Aortic smooth muscle cell (primary cell): ENCODE measurements around the gene BNC2. TPM values are rescaled to one million over a fixed set of nuclear protein-coding genes. Genes with fewer than 3 reads are reported as not detected.

Experiments used
- total RNA-seq: library from RNA; depleted of rRNA; stranded (reverse); fragments of >200 nt; gene quantifications from 2 replicates; pipeline ENCODE4 v1.2.3, GENCODE V29; 2014

Gene BNC2, protein sequence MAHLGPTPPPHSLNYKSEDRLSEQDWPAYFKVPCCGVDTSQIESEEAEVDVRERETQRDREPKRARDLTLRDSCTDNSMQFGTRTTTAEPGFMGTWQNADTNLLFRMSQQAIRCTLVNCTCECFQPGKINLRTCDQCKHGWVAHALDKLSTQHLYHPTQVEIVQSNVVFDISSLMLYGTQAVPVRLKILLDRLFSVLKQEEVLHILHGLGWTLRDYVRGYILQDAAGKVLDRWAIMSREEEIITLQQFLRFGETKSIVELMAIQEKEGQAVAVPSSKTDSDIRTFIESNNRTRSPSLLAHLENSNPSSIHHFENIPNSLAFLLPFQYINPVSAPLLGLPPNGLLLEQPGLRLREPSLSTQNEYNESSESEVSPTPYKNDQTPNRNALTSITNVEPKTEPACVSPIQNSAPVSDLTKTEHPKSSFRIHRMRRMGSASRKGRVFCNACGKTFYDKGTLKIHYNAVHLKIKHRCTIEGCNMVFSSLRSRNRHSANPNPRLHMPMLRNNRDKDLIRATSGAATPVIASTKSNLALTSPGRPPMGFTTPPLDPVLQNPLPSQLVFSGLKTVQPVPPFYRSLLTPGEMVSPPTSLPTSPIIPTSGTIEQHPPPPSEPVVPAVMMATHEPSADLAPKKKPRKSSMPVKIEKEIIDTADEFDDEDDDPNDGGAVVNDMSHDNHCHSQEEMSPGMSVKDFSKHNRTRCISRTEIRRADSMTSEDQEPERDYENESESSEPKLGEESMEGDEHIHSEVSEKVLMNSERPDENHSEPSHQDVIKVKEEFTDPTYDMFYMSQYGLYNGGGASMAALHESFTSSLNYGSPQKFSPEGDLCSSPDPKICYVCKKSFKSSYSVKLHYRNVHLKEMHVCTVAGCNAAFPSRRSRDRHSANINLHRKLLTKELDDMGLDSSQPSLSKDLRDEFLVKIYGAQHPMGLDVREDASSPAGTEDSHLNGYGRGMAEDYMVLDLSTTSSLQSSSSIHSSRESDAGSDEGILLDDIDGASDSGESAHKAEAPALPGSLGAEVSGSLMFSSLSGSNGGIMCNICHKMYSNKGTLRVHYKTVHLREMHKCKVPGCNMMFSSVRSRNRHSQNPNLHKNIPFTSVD
- 11.9 and 12.3 TPM in 2 replicates for total RNA-seq

GRCh38 chr9:16870596-16871335 is at the start of gene BNC2:
TSS of gene BNC2 (minus strand) at chr9:16870670. CDS start at chr9:16870648, 22 bp downstream.

